VCaP (cell line): ENCODE results near the gene MAFF.

Experiments used
- H3K27ac ChIP-seq: fragments of 450-650 bp; 2 replicates; pipeline ENCODE4 v1.5.1; 2017
- CTCF ChIP-seq: fragments of 450-650 bp; conservative IDR thresholded peaks from 2 replicates; pipeline ENCODE4 v1.5.1; 2017; ENCODE audit warnings: mild to moderate bottlenecking, moderate library complexity

The MAFF gene

GRCh38 chr22:38191731-38192474 lies 9.9 kb upstream of the MAFF start:
- H3K27ac ChIP-seq, result no peak overlapping the region; the same call in 1 of the 2 replicates
- TF ChIP-seq CTCF, result no peak

GRCh38 chr22:38192475-38192863 lies 9.3 kb upstream of the MAFF start:
- H3K27ac ChIP-seq, result no peak overlapping the region; the same call in 1 of the 2 replicates
- TF ChIP-seq CTCF, result no peak

- H3K27ac ChIP-seq, result peak overlapping the region; percentile 73
- no peak for TF ChIP-seq CTCF
Measured at GRCh38 chr22:38193580-38193979, 8.2 kb upstream of the MAFF start.

GRCh38 chr22:38196791-38197419 lies 4.9 kb upstream of the MAFF start:
- no peak for TF ChIP-seq CTCF
- no peak overlapping the region for H3K27ac ChIP-seq

- no peak overlapping the region for H3K27ac ChIP-seq
- TF ChIP-seq CTCF, result no peak
Measured at GRCh38 chr22:38199826-38200559, 1.8 kb upstream of the MAFF start.

GRCh38 chr22:38201371-38201710 lies 453 bp upstream of the MAFF start:
- H3K27ac ChIP-seq, result peak overlapping the region; percentile 89
- TF ChIP-seq CTCF, result no peak

- peak overlapping the region; percentile 89 for H3K27ac ChIP-seq
- peak; percentile 34 for TF ChIP-seq CTCF
Measured at GRCh38 chr22:38202437-38203089, 769 bp downstream of the MAFF start.
